GM19239 (cell line): Measurements from ENCODE around the gene PDZRN3.

Experiments used
- DNase-seq: peaks from one replicate; pipeline ENCODE4 v3.0.0; 2011; ENCODE audit warnings: low spot score; ENCODE audit not compliant: insufficient read length
- FAIRE-seq: peaks from 2 replicates; lab custom pipeline; 2011; peaks lifted over from hg19 to GRCh38; lab: Jason Lieb, UNC

The PDZRN3 gene

GRCh38 chr3:73405853-73406252 lies 218.9 kb downstream of the PDZRN3 start:
- DNase-seq (no peak), FAIRE-seq (no peak)

DNA sequence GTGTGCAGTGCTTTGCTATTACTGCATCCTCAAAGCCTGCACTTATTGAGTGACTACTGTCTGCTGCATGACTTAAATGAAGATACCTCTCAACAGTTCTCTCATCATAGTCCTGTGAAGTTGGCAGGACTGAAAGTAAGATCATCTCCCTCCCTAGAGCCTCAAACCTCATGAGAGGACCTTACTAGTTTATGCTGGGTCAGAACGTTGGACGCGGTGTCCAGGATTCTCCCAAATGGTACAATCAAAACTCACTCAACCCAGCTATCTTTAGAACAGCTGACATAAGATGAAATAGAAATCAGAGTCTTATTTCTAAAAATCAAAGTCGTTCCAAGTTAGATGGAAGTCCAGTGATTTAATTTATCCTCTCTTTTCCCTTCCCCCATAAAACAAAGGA lies 219.7 kb downstream of the PDZRN3 start:
- DNase-seq (no peak), FAIRE-seq (no peak)

DNA sequence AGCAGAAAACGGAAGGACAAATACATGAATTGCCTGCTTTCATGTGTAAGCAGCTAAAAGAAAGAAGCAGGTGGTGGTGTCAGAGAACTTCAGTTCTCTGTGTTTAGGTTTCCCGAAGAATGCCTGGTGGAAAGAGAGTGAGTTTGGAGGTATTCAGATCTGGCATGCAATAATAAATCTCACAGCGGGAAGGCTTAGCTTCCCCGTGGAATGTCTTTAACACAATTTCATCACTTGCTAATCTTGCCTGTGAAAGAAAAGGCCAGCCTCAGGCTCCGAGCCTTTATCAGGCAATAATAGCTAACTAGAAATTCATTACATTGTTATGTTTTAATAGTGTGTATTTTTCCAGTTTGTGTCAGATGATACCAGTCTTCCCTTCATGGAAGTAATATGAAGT lies 220.3 kb downstream of the PDZRN3 start:
- DNase-seq (no peak), FAIRE-seq (no peak)

- DNase-seq (no peak), FAIRE-seq (no peak)
These were observed 221.3 kb downstream of the PDZRN3 start for GRCh38 chr3:73403444-73403843.

DNA sequence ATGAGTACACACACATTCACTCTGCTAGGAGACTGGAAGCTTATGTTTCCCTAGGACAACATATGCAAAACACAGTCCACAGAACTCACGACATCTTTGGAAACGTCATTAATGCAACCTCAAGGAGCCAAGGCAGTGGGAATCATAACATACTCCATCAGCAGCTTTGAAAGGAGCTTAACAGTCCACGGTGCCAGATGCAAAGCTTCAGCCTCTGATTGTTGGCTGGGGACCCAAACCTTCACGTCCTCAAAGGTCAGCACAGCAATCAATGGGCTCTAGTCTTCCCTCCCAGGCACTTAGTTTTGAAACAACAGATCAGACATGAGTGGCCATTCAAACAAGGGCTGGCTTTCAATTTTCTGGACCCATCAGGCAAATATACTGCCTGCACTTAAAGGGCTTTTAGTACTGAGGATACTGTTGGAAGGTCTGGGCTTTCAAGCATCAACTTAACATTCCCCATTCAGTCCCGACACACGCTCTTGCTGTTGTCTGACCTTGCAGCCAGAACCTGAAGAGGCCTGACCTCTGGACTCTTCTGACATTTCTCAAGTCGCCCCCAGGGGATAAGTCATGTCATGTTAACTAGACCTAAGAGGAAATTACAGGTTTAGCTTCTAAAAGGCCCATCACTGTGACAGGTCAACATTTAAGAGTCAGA lies 223.0 kb downstream of the PDZRN3 start:
- FAIRE-seq, result no peak
- no peak for DNase-seq

DNA sequence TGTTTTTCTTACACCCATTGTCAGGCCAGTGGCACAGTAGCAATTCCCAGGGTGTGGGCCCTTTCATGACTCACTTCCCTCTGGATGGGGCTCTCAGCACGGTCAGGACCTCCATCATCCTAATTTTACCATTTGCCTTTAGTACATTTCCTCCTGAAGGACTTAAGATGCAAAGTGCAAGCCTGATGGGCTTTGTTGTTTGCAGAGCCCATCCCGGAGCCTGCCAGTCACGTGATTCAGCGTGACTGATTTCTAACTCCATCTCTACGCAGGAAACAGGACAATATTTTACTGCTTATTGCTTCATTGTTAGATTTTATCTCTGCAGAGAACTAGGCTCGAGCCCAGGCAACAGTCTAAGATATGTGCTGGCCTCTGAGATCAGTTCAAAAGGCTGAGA lies 223.7 kb downstream of the PDZRN3 start:
- FAIRE-seq, result no peak
- DNase-seq, result no peak

DNA sequence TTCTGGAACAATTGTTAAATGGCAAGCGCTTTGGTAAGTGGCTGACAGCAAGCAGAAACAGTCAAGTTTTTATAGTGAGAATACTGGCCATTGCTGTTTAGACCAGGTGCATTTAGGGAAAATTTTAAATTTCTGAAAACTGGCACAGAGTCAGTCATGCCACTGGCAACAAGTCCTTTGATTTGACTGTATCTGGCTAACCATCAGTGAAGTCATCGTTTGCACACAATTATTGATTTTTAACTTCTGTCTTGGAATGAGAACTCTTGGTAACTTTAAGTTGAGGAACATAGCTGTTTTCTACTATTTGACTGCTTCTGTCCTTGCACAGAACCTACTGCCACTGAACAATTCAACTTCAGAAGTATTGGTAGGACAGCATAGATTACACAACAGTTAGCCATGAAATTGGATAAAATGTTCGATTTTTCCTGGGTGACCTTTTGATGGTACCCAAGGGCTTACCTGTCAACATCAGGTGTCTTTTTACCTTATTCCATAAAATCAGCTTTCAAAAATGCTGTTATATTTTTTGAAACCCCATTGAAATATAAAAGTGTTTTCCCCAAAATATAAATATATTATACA lies 225.0 kb downstream of the PDZRN3 start:
- no peak for FAIRE-seq
- no peak for DNase-seq

DNA sequence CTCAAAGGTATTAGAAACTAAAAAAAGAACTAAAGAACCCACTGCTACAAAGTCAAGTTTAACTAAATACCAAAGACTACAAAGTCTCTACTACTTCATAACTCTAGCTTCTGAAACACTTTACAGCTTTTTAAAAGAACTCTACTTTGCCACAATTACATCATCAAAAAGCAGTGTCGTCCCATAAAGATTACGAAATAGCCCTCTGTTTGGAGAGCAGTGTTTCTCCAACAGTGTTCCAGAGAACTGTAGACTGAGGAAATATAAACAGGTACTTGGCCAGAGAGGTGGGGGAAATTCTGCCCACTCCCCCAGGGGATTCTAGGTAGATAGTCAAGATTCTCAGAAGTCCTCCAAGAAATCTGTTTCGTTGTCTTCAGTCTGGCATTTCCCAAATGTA lies 225.6 kb downstream of the PDZRN3 start:
- DNase-seq (no peak), FAIRE-seq (no peak)

GRCh38 chr3:73398084-73398483 lies 226.7 kb downstream of the PDZRN3 start:
- DNase-seq (no peak), FAIRE-seq (no peak)

DNA sequence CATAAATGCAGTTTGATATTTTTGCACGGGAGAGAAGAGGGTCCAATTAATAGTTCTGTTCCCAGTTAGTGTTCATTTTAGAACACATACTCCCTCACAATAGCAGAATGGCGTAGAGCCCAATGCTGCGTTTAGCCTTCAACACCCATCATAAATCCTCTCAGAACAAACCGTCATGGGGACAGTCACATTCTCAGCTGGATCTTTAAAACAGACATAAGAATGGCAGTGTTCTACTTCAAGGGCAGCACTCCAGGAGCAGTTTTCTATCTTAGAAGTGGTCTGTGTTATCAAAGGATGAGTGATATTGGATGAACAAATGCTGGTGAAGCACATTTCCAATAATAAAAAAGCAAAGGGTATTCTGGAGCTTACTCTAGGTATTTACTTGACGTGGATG lies 230.5 kb downstream of the PDZRN3 start:
- DNase-seq (no peak), FAIRE-seq (no peak)

GRCh38 chr3:73393005-73393404 lies 231.7 kb downstream of the PDZRN3 start:
- DNase-seq, result no peak

DNA sequence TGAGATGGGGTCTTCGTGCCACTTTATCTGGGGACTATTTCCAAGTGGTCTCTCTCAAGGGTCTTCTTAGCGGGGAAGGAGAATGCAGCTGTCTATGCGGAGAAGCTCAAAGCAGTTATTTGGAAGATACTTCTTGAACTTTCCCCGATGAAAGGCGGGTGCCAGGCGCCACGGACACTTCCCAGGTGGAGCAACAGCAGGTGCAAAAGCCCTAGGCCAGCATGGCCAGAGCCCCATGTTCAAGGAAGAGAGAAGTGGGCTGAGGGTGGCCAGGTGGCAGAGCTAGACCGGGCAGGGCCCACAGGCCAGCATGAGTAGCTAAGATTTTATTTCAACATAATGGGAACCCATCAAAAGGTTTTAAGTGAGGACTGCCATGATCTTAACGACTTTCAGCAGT lies 232.8 kb downstream of the PDZRN3 start:
- DNase-seq (no peak), FAIRE-seq (no peak)

More at GRCh38 chr3:73393005-73393404, 231.7 kb downstream of the PDZRN3 start:
- no peak for FAIRE-seq

DNA sequence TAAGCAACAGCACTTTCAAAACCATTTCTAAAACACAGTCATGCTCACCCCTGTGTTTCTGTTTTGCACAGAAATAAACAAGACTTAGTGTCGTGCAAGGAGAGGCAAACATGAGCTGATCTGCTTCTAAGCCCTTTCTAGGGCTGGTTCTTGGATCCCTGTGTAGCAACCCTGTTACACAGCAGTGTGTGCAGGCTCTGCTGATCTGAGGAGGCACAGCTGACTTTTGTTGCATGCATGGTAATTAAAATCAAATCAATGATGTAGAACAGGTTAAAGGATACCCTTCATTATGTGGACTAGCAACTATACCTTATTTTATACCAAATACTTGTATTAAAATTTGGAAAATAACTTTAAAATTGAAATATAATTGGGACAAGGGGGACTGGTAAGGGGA lies 234.8 kb downstream of the PDZRN3 start:
- DNase-seq, result no peak
- no peak for FAIRE-seq

DNA sequence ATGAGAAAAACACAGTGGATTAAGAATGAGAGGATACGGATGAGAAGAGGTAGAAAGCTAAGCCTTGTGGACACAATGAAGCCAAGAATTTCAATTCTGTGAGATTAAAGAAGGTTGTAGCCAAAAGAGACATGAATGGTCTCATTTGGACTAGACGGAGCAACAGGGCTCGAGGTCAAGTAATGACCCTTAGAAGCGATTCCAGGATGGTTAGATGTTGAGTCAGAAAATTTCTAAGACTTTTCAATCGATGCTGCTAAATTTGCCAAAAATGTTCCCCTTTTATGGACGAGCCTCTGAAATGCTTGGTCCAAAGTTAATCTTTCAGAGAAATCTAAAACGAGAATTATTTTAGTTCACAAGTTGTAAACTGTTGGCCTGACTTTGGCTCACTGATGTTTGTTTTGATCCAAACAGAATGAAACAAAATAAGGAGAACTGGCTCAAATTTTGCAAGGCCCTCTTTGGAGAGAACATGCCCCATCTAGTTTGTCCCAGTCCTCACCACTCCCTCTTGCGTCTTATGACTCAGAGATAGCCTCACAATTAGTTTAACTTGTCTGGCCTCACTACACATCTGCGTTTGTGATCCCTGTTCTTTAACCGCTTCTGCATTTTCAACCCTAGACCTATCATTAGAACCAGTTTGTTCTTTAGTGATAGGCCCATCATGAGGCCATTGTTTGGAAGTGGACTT lies 235.5 kb downstream of the PDZRN3 start:
- FAIRE-seq (no peak), DNase-seq (no peak)

GRCh38 chr3:73385568-73385967 lies 239.2 kb downstream of the PDZRN3 start:
- no peak for FAIRE-seq
- DNase-seq, result no peak

- DNase-seq (no peak), FAIRE-seq (no peak)
These were observed 240.4 kb downstream of the PDZRN3 start for GRCh38 chr3:73384091-73384906.

- DNase-seq (no peak), FAIRE-seq (no peak)
These were observed 241.2 kb downstream of the PDZRN3 start for GRCh38 chr3:73383470-73384049.

GRCh38 chr3:73381551-73381950 lies 243.2 kb downstream of the PDZRN3 start:
- DNase-seq (no peak), FAIRE-seq (no peak)

- no peak for FAIRE-seq
- DNase-seq, result no peak
These were observed 243.8 kb downstream of the PDZRN3 start for GRCh38 chr3:73380735-73381532.

- no peak for FAIRE-seq
- DNase-seq, result no peak
These were observed 245.3 kb downstream of the PDZRN3 start for GRCh38 chr3:73379465-73379864.
